GM12878 (cell line): ENCODE results near the gene RAB3B. TPM values are rescaled to one million over a fixed set of nuclear protein-coding genes. Genes with fewer than 3 reads are reported as not detected.

Experiments used
- ATF7 ChIP-seq: fragments of 450-650 bp; IDR thresholded peaks from 2 replicates; pipeline ENCODE4 v1.6.1; 2016; ENCODE audit warnings: low read depth, mild to moderate bottlenecking
- BHLHE40 ChIP-seq, 2 experiments: fragments of 450-650 bp in 1 of 2; IDR thresholded peaks; 2 replicates each; pipeline ENCODE4 v1.6.1; 2011 to 2017; ENCODE audit warnings: low read depth in 2 of 2, borderline replicate concordance in 1 of 2, improper control_type of control experiment in 1 of 2, low read length in 1 of 2, mild to moderate bottlenecking in 1 of 2
- CHD1 ChIP-seq: IDR thresholded peaks from 2 replicates; pipeline ENCODE4 v1.6.1; 2012; ENCODE audit warnings: low read depth, low read length, improper control_type of control experiment
- CHD4 ChIP-seq: fragments of 200-600 bp; sonication (generic); IDR thresholded peaks from 2 replicates; pipeline ENCODE4 v1.6.1; 2016; ENCODE audit warnings: mild to moderate bottlenecking
- GABPA ChIP-seq: IDR thresholded peaks from 2 replicates; pipeline ENCODE4 v1.6.1; 2014; ENCODE audit warnings: antibody characterized with exemption, low read depth, mild to moderate bottlenecking, inconsistent platforms
- HDAC6 ChIP-seq: fragments of 200-600 bp; sonication (generic); IDR thresholded peaks from one replicate; pipeline ENCODE4 v1.8.0; 2017; ENCODE audit warnings: antibody characterized with exemption; ENCODE audit not compliant: unreplicated experiment
- MLLT1 ChIP-seq: fragments of 450-650 bp; IDR thresholded peaks from 2 replicates; pipeline ENCODE4 v1.6.1; 2016; ENCODE audit warnings: mild to moderate bottlenecking
- MYB ChIP-seq: fragments of 150-350 bp; IDR thresholded peaks from 2 replicates; pipeline ENCODE4 v1.6.1; 2014; ENCODE audit warnings: mild to moderate bottlenecking, low read depth, low read length, borderline replicate concordance
- NFYA ChIP-seq: IDR thresholded peaks from 2 replicates; pipeline ENCODE4 v1.6.1; 2011; ENCODE audit warnings: low read depth, mild to moderate bottlenecking, low read length, improper control_type of control experiment, borderline replicate concordance
- PBX3 ChIP-seq: IDR thresholded peaks from 2 replicates; pipeline ENCODE4 v1.6.1; 2011; ENCODE audit warnings: mild to moderate bottlenecking, low read depth, low read length, moderate library complexity; ENCODE audit not compliant: insufficient replicate concordance
- RELB ChIP-seq: fragments of 450-650 bp; IDR thresholded peaks from 2 replicates; pipeline ENCODE4 v1.6.1; 2017; ENCODE audit warnings: low read depth, mild to moderate bottlenecking, moderate library complexity
- RUNX3 ChIP-seq: IDR thresholded peaks from 2 replicates; pipeline ENCODE4 v1.6.1; 2012; ENCODE audit warnings: low read length, inconsistent platforms
- SKIL ChIP-seq: fragments of 450-650 bp; IDR thresholded peaks from 2 replicates; pipeline ENCODE4 v1.6.1; 2017; ENCODE audit warnings: mild to moderate bottlenecking, low read depth, inconsistent platforms; ENCODE audit not compliant: poor library complexity, severe bottlenecking
- SUPT20H ChIP-seq: IDR thresholded peaks from 2 replicates; pipeline ENCODE4 v1.6.1; 2011; ENCODE audit warnings: low read depth, mild to moderate bottlenecking, low read length, moderate library complexity, borderline replicate concordance; ENCODE audit not compliant: control insufficient read depth
- TARDBP ChIP-seq: IDR thresholded peaks from 2 replicates; pipeline ENCODE4 v1.6.1; 2016; ENCODE audit warnings: borderline replicate concordance
- USF2 ChIP-seq: IDR thresholded peaks from 2 replicates; pipeline ENCODE4 v1.6.1; 2011; ENCODE audit warnings: low read depth, low read length, improper control_type of control experiment, borderline replicate concordance
- ZNF274 ChIP-seq: IDR thresholded peaks from one replicate; pipeline ENCODE4 v1.8.0; 2011; ENCODE audit not compliant: insufficient read length, insufficient read depth
- polyA plus RNA-seq, 11 experiments: library from polyadenylated mRNA; depleted of rRNA in 4 of 11; unstranded in 6 of 11; stranded (reverse) in 5 of 11; fragments of >200 nt; fragmentation: Nextera tagmentation in 4 of 11; fragmentation: Illumina TruSeq in 1 of 11; extraction: Ambion mirVana in 4 of 11; extraction: Trizol in 1 of 11; gene quantifications; 1 replicate in 1 of 11; 2 replicates in 10 of 11; pipeline versions ENCODE4 v1.2.1 to v1.2.3, GENCODE V29; 2011 to 2016; ENCODE audit warnings: inconsistent platforms in 2 of 11, missing spikeins in 2 of 11, low read depth in 1 of 11
- total RNA-seq, 4 experiments: library from RNA; depleted of rRNA in 3 of 4; stranded (reverse); fragments of >200 nt in 3 of 4; fragmentation: Illumina TruSeq in 1 of 4; extraction: Trizol in 1 of 4; gene quantifications; 2 replicates each; pipeline versions ENCODE4 v1.2.1 to v1.2.3, GENCODE V29; 2013 to 2021
- TF ChIP-seq, protein P1 (sequence below): fragments of 450-650 bp; formaldehyde crosslinking; IDR thresholded peaks from 2 replicates; pipeline ENCODE4 v1.4.0; 2020; ENCODE audit warnings: mild to moderate bottlenecking, moderate library complexity

RAB3B gene
- total and polyA plus RNA-seq, 10 of the 15 experiments (the other 5 are each of a cell fraction or from before 2014, with no cell fraction given), result 0.05 to 0.32 (median 0.24) TPM

DNA sequence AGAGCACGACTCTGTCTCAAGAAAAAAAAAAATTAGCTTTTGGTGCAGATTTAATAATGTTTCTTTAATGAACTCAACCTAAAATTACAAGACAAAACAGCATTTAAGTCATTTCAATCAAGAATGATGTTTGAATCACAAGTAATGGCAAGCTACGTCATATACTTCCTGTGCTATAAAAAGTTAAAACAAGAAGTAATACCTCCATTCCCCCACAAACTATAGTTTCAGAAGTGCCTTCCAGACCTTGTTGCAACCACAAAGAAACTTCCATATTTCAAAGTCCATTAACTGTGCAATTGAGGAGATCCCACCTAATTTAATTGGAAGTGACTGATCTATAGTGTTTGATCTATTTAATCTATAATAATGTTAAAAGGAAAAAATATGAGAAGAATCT is 127.1 kb downstream of the RAB3B start (continued):
- peak; percentile 76 for TF ChIP-seq RELB
- TF ChIP-seq HDAC6, result no peak
- TF ChIP-seq CHD1, result no peak
- peak; percentile 96 for TF ChIP-seq ATF7
- no peak for TF ChIP-seq BHLHE40 (IDR thresholded peaks at IDR 0.05; ENCODE audit: borderline replicate concordance in 1 of 2, low read depth in 2 of 2, low read length in 1 of 2)
- no peak for TF ChIP-seq MYB
- no peak for TF ChIP-seq ZNF274
- TF ChIP-seq TARDBP, result no peak
- TF ChIP-seq, protein P1, sequence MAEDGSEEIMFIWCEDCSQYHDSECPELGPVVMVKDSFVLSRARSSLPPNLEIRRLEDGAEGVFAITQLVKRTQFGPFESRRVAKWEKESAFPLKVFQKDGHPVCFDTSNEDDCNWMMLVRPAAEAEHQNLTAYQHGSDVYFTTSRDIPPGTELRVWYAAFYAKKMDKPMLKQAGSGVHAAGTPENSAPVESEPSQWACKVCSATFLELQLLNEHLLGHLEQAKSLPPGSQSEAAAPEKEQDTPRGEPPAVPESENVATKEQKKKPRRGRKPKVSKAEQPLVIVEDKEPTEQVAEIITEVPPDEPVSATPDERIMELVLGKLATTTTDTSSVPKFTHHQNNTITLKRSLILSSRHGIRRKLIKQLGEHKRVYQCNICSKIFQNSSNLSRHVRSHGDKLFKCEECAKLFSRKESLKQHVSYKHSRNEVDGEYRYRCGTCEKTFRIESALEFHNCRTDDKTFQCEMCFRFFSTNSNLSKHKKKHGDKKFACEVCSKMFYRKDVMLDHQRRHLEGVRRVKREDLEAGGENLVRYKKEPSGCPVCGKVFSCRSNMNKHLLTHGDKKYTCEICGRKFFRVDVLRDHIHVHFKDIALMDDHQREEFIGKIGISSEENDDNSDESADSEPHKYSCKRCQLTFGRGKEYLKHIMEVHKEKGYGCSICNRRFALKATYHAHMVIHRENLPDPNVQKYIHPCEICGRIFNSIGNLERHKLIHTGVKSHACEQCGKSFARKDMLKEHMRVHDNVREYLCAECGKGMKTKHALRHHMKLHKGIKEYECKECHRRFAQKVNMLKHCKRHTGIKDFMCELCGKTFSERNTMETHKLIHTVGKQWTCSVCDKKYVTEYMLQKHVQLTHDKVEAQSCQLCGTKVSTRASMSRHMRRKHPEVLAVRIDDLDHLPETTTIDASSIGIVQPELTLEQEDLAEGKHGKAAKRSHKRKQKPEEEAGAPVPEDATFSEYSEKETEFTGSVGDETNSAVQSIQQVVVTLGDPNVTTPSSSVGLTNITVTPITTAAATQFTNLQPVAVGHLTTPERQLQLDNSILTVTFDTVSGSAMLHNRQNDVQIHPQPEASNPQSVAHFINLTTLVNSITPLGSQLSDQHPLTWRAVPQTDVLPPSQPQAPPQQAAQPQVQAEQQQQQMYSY (CRISPR knock-in tag), result no peak
- no peak for TF ChIP-seq PBX3
- no peak for TF ChIP-seq SUPT20H
- no peak for TF ChIP-seq CHD4
- no peak for TF ChIP-seq NFYA
- no peak for TF ChIP-seq MLLT1
- TF ChIP-seq USF2, result no peak
- no peak for TF ChIP-seq SKIL
- peak; percentile 23; the same call in 1 of the 2 replicates for TF ChIP-seq GABPA
- TF ChIP-seq RUNX3, result peak; percentile 95
